Measurements from ENCODE around the gene BOK.

The BOK gene

DNA sequence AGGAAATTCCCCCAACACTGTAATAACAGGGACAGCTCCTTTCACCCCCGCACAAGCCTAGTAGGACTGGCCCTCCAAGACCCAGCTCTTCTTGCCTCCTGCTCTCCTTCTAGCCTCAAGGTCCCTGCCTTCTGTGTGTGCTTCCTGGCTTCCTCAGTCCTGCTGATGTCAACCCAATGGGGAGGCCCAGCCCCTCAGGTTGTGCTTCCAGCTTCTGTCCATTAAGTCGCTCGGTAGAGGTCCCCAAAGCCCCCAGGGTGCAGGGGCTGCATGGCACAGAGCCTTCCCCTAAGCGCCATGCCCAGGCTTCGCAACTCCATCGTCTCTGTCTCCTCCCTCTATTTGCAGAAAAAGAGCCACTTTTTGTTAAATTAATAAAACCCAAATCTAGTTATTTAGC, 39.0 kb downstream of the BOK start:
- Histone ChIP-seq H3K9ac (ENCODE audit: insufficient read length, low read depth) (no peak overlapping the region), H3K9me3 (ENCODE audit: insufficient read depth, low read length) (no peaks in the 10 kb centered on the region), H3K27me3 (ENCODE audit: insufficient read depth, insufficient read length) (no peaks in the 10 kb centered on the region), H3K36me3 (ENCODE audit: insufficient read depth, insufficient read length, low read length) (peaks cover 63% of the 10 kb centered on the region), H3K4me3 (ENCODE audit: insufficient read length, low read depth) (no peak overlapping the region), H3K4me1 (ENCODE audit: insufficient read depth, insufficient read length) (peaks cover 3% of the 10 kb centered on the region)
- TF ChIP-seq SUZ12 (IDR thresholded peaks at IDR 0.05; ENCODE audit: extremely low read depth, insufficient read depth, insufficient read length) (no peak), ZNF274 (IDR thresholded peaks at IDR 0.05; ENCODE audit: low read depth, low read length) (no peak), YY1 (IDR thresholded peaks at IDR 0.05; ENCODE audit: insufficient read depth, insufficient read length) (no peak)
- no peak for DNase-seq (ENCODE audit: low read depth, low spot score)

DNA sequence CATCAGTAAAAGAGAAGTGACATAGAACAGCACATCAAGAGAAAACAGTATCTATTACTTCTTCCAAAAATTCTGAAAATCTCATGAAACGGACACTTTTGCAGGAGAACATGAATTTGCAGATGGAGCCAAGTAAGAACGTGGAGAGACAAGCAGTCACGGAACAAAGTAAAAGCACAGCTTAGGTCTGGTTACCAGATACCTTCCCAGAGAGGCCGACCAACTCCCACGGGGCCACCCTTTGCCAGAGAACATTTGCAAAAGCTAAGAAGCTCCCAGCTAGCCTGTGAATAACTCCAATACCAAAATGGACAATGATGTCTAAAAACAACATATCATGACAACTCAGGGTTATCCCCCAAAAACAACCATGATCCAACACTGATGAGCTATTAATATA, 39.5 kb downstream of the BOK start:
- peaks cover 68% of the 10 kb centered on the region for H3K36me3 ChIP-seq (ENCODE audit: insufficient read depth, insufficient read length, low read length)
- no peaks in the 10 kb centered on the region for H3K27me3 ChIP-seq (ENCODE audit: insufficient read depth, insufficient read length)
- DNase-seq (ENCODE audit: low read depth, low spot score) = no peak
- TF ChIP-seq YY1 (IDR thresholded peaks at IDR 0.05; ENCODE audit: insufficient read depth, insufficient read length) (no peak), ZNF274 (IDR thresholded peaks at IDR 0.05; ENCODE audit: low read depth, low read length) (no peak), SUZ12 (IDR thresholded peaks at IDR 0.05; ENCODE audit: extremely low read depth, insufficient read depth, insufficient read length) (no peak)
- H3K4me3 ChIP-seq (ENCODE audit: insufficient read length, low read depth) = no peak overlapping the region
- peaks cover 3% of the 10 kb centered on the region for H3K4me1 ChIP-seq (ENCODE audit: insufficient read depth, insufficient read length)
- H3K9ac ChIP-seq (ENCODE audit: insufficient read length, low read depth) = no peak overlapping the region
- H3K9me3 ChIP-seq (ENCODE audit: insufficient read depth, low read length) = no peaks in the 10 kb centered on the region

DNA sequence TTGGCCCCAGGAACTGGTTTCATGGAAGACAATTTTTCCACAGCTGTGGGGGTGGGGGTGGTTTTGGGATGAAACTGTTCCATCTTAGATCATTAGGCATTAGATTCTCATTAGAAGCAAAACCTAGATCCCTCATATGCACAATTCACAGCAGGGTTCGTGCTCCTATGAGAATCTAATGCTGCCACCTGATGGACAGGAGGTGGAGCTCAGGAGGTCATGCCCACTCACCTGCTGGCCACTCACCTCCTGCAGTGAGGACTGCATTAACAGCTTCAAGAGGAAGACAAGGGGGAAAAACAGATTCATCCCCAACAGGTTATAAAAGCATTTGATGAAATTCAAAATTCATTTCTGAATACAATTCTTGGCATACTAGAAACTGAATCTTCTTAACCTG, 39.9 kb downstream of the BOK start:
- Histone ChIP-seq H3K4me1 (ENCODE audit: insufficient read depth, insufficient read length) (no peaks in the 10 kb centered on the region), H3K4me3 (ENCODE audit: insufficient read length, low read depth) (no peak overlapping the region), H3K9me3 (ENCODE audit: insufficient read depth, low read length) (no peaks in the 10 kb centered on the region), H3K27me3 (ENCODE audit: insufficient read depth, insufficient read length) (no peaks in the 10 kb centered on the region), H3K36me3 (ENCODE audit: insufficient read depth, insufficient read length, low read length) (peaks cover 66% of the 10 kb centered on the region), H3K9ac (ENCODE audit: insufficient read length, low read depth) (no peak overlapping the region)
- no peak for TF ChIP-seq SUZ12 (IDR thresholded peaks at IDR 0.05; ENCODE audit: extremely low read depth, insufficient read depth, insufficient read length)
- TF ChIP-seq YY1 (IDR thresholded peaks at IDR 0.05; ENCODE audit: insufficient read depth, insufficient read length) = no peak
- TF ChIP-seq ZNF274 (IDR thresholded peaks at IDR 0.05; ENCODE audit: low read depth, low read length) = no peak
- no peak for DNase-seq (ENCODE audit: low read depth, low spot score)

DNA sequence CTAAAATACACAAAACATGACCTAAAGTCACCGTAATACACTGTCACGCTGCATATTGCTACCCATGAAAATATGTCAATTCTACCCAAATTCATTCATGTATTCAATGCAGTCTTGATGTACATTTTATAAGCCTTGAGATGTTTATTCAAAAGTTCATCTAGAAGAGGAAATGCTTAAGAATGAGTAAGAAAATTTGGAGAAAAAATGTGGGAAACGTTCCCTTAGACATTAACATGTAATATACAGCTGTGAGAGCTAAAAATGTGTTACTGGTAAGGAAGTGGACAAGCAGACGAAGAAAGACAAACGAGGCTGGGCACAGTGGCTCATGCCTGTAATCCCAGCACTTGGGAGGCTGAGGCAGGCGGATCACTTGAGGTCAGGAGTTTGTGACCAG, 41.1 kb downstream of the BOK start:
- DNase-seq (ENCODE audit: low read depth, low spot score) = no peak
- H3K27me3 ChIP-seq (ENCODE audit: insufficient read depth, insufficient read length) = no peaks in the 10 kb centered on the region
- no peaks in the 10 kb centered on the region for H3K4me1 ChIP-seq (ENCODE audit: insufficient read depth, insufficient read length)
- H3K9me3 ChIP-seq (ENCODE audit: insufficient read depth, low read length) = no peaks in the 10 kb centered on the region
- H3K4me3 ChIP-seq (ENCODE audit: insufficient read length, low read depth) = no peak overlapping the region
- TF ChIP-seq YY1 (IDR thresholded peaks at IDR 0.05; ENCODE audit: insufficient read depth, insufficient read length) (no peak), SUZ12 (IDR thresholded peaks at IDR 0.05; ENCODE audit: extremely low read depth, insufficient read depth, insufficient read length) (no peak), ZNF274 (IDR thresholded peaks at IDR 0.05; ENCODE audit: low read depth, low read length) (no peak)
- no peak overlapping the region for H3K9ac ChIP-seq (ENCODE audit: insufficient read length, low read depth)
- peaks cover 64% of the 10 kb centered on the region for H3K36me3 ChIP-seq (ENCODE audit: insufficient read depth, insufficient read length, low read length)

DNA sequence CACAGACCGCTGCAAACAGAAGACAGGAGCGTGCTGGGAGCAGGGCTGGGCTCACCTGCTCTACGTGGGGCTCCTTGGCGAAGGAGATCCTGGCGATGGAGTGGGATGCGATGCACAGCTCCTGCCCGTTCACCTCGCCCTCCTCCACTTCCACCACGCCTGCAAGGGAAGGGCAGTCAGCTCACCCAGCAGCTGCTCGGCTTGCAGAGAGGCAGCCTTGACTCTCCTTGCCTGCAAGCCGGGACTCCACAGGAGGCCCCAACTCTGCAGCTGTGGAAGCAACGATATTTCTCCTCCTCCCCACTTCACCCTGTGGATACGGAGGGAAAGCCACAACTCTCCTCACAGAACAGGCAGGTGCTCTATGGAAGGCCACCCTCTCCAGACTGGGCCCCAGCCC, 43.3 kb downstream of the BOK start:
- TF ChIP-seq SUZ12 (IDR thresholded peaks at IDR 0.05; ENCODE audit: extremely low read depth, insufficient read depth, insufficient read length) (no peak), ZNF274 (IDR thresholded peaks at IDR 0.05; ENCODE audit: low read depth, low read length) (no peak), YY1 (IDR thresholded peaks at IDR 0.05; ENCODE audit: insufficient read depth, insufficient read length) (no peak)
- Histone ChIP-seq H3K9me3 (ENCODE audit: insufficient read depth, low read length) (no peaks in the 10 kb centered on the region), H3K4me1 (ENCODE audit: insufficient read depth, insufficient read length) (no peaks in the 10 kb centered on the region), H3K27me3 (ENCODE audit: insufficient read depth, insufficient read length) (no peaks in the 10 kb centered on the region), H3K9ac (ENCODE audit: insufficient read length, low read depth) (peak overlapping the region; percentile 52), H3K4me3 (ENCODE audit: insufficient read length, low read depth) (no peak overlapping the region), H3K36me3 (ENCODE audit: insufficient read depth, insufficient read length, low read length) (peaks cover 70% of the 10 kb centered on the region)
- DNase-seq (ENCODE audit: low read depth, low spot score) = no peak

DNA sequence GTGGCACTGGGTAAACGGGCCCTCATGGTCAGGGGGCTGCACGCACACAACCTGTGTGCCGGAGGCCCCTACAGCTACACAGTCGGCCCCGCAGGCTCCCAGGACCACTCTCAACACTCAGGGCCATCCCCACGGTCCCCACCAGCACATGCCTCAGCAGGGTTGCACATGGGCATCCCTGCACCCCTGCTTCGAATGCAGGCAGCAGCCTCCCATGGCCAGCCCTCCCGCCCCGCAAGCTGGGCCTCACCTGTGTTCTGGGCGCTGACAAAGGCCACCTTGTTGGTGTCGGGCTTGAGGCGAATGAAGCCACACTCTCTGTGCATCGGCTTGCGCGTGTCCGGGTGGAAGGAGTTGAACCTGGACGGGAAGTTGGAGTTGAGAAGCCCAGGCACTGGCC, 44.2 kb downstream of the BOK start:
- no peak overlapping the region for H3K4me3 ChIP-seq (ENCODE audit: insufficient read length, low read depth)
- no peaks in the 10 kb centered on the region for H3K9me3 ChIP-seq (ENCODE audit: insufficient read depth, low read length)
- no peaks in the 10 kb centered on the region for H3K27me3 ChIP-seq (ENCODE audit: insufficient read depth, insufficient read length)
- H3K36me3 ChIP-seq (ENCODE audit: insufficient read depth, insufficient read length, low read length) = peaks cover 74% of the 10 kb centered on the region
- TF ChIP-seq YY1 (IDR thresholded peaks at IDR 0.05; ENCODE audit: insufficient read depth, insufficient read length) = no peak
- TF ChIP-seq SUZ12 (IDR thresholded peaks at IDR 0.05; ENCODE audit: extremely low read depth, insufficient read depth, insufficient read length) = no peak
- TF ChIP-seq ZNF274 (IDR thresholded peaks at IDR 0.05; ENCODE audit: low read depth, low read length) = no peak
- no peak for DNase-seq (ENCODE audit: low read depth, low spot score)
- H3K9ac ChIP-seq (ENCODE audit: insufficient read length, low read depth) = no peak overlapping the region
- no peaks in the 10 kb centered on the region for H3K4me1 ChIP-seq (ENCODE audit: insufficient read depth, insufficient read length)

DNA sequence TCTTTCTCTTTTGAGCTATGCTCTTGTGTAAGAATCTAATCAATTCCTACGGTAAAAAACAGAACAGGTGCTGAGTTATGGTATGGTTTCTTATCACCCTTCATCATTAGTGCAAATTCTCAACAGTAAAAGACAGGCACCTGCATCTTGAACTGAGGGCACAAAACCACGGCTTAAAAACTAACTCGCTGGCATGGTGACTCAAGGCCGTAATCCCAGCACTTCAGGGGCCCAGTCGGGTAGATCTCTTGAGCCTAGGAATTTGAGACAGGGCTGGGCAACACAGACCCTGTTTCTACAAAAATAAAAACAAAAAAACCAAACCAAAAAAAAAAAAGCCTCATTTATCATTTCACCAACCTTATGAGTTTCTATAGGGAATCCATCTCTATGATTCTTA, 45.1 kb downstream of the BOK start:
- TF ChIP-seq ZNF274 (IDR thresholded peaks at IDR 0.05; ENCODE audit: low read depth, low read length) = no peak
- TF ChIP-seq SUZ12 (IDR thresholded peaks at IDR 0.05; ENCODE audit: extremely low read depth, insufficient read depth, insufficient read length) = no peak
- no peak for TF ChIP-seq YY1 (IDR thresholded peaks at IDR 0.05; ENCODE audit: insufficient read depth, insufficient read length)
- Histone ChIP-seq H3K9ac (ENCODE audit: insufficient read length, low read depth) (no peak overlapping the region), H3K9me3 (ENCODE audit: insufficient read depth, low read length) (no peaks in the 10 kb centered on the region), H3K4me3 (ENCODE audit: insufficient read length, low read depth) (no peak overlapping the region), H3K4me1 (ENCODE audit: insufficient read depth, insufficient read length) (no peaks in the 10 kb centered on the region), H3K27me3 (ENCODE audit: insufficient read depth, insufficient read length) (no peaks in the 10 kb centered on the region), H3K36me3 (ENCODE audit: insufficient read depth, insufficient read length, low read length) (peaks cover 76% of the 10 kb centered on the region)
- DNase-seq (ENCODE audit: low read depth, low spot score) = no peak

DNA sequence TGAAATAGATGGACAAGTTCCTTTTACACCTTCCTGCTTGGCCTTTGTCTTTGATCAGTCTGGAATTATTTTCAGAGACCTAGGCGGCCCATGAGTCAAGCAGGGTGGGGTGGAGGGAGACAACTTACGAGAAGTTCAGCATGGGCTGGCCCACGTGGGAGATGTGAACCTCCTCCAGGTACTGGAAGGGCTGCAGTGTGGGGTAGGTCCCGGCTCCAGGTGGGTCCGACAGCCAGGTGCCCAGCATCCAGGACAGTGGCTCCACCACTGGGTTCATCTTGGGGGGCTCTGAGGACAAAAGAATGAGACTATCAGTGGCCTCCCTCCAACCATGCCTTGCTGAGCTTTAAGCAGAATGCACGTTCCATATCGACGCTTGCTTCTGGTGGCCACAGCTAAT, 47.6 kb downstream of the BOK start:
- Histone ChIP-seq H3K9ac (ENCODE audit: insufficient read length, low read depth) (no peak overlapping the region), H3K4me1 (ENCODE audit: insufficient read depth, insufficient read length) (peaks cover 3% of the 10 kb centered on the region), H3K27me3 (ENCODE audit: insufficient read depth, insufficient read length) (no peaks in the 10 kb centered on the region), H3K36me3 (ENCODE audit: insufficient read depth, insufficient read length, low read length) (peaks cover 66% of the 10 kb centered on the region), H3K4me3 (ENCODE audit: insufficient read length, low read depth) (no peak overlapping the region), H3K9me3 (ENCODE audit: insufficient read depth, low read length) (no peaks in the 10 kb centered on the region)
- TF ChIP-seq YY1 (IDR thresholded peaks at IDR 0.05; ENCODE audit: insufficient read depth, insufficient read length) (no peak), SUZ12 (IDR thresholded peaks at IDR 0.05; ENCODE audit: extremely low read depth, insufficient read depth, insufficient read length) (no peak), ZNF274 (IDR thresholded peaks at IDR 0.05; ENCODE audit: low read depth, low read length) (no peak)
- no peak for DNase-seq (ENCODE audit: low read depth, low spot score)
